SK-MEL-5 (cell line): ENCODE results near the gene PRKCA. TPM values are rescaled to one million over a fixed set of nuclear protein-coding genes. Genes with fewer than 3 reads are reported as not detected.

Source experiments
- DNase-seq: peaks from one replicate; pipeline ENCODE4 v3.0.0-alpha.2; 2016; ENCODE audit warnings: low read depth, low spot score
- in situ Hi-C: cut with HindIII; loops from 2 replicates; pipeline ENCODE4 v1.10.0; 2016; ENCODE audit warnings: low sequenced_read_pairs, high pct_unique_total_duplicates, low pct_unique_long_range_greater_than_20kb
- total RNA-seq: library from RNA; depleted of rRNA; stranded (reverse); fragments of >200 nt; shearing (Covaris generic); gene quantifications from 2 replicates; pipeline ENCODE4 v1.2.3, GENCODE V29; 2014

The PRKCA gene
- total RNA-seq, 1 experiment from 2014 or later = 7.3 TPM

DNA sequence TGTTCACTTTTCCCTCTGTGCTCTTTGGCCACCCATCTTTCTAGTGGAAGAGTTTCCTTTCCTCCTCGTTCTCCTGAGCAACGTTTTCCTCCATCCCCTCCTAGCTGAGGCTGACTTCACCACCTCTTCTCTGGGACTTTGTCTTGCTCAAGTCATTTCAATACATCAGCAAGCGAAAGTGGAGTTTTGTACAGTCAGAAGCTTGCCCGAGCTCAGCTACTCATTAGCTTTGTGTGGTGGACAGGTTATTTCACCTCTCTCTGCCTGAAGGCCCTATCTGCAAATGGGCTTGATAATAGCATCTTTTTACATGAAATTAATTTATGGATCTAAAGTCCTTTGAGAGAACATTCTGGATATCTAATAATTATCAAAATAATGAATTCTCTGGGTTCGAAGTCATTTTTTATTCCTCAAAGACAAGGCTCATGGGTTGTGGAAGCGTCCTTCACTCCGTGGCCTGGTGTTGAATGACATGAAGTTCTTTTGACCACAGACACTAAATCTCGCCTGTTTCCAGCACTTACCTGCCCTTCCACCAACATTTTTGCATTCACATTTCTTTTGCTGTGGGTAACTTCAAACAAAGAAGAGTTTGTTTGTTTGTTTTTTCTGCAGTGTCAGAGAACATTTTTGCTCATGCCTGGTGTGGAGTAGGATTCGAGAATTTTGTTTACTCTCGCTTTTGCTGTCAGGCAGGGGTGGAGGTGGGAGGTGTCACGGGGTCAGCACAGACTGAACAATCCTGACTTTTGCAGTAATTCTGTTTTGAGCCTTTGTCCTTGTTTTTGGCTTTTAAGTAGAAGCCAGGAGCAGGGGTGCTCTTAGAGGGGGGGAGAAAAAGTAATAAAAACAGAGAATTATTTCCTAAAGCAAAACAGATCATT is 377.5 kb downstream of the PRKCA start:
- DNase-seq = no peak
- in situ Hi-C loops = no loop called here

DNA sequence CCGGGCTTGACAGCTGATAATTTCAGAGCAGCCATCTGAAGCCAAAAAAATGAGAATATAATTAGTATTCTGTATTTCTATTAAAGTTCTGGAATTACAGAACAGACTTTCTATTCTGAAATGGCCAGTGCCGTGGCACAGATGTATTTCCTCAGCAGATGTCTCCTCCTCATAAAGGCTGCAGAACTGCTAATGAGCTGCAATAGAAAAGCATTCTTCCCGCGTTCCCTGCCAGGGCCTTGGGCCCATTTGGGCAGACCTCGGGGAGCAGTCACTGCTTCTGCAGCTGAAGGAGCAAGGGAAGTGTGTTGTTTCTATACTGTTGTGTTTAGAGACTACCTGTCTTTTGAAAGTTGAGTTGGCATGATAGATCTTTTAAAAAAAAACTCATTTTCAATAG is 379.9 kb downstream of the PRKCA start:
- in situ Hi-C loops = no loop called here
- no peak for DNase-seq

DNA sequence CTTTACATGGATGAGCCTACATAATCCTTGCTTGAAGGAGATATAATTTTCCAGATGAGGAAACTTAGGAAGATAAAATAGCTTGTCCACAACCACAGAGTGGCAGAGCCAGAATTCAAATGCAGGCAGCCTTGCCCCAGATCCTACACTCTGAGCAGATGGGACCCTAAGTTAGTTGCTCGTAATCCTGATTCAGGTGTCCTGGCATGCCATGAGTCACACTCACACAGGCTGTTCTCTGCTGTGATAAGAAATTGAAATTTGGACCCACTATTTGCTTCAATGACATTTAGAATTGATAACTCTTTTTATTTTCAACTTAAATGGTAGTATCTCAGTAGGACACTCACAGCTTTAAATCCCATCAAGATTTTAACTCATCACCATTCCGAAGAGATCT is 381.8 kb downstream of the PRKCA start:
- in situ Hi-C loops = no loop called here

DNA sequence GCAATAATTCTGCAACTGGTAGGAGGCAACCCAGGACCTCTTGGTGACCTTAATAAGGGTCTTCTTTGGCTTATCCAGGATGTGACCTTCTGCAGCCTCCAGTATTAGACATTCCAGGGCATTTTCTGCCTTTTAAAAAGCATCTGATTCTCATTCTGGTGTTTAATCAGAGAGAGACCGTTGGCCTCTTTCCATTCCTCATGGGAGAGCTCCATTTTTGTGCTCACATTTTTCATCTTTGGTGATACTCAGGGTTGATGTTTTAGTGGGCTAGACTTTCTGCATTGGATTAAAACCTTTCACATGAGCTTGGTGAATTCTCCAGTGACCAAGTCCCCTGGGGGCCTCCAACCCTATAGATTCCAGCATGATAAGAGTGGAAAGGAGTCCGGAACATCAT is 382.3 kb downstream of the PRKCA start:
- DNase-seq = no peak
- in situ Hi-C loops = no loop called here

More for the DNA sequence above, 381.8 kb downstream of the PRKCA start:
- DNase-seq = no peak

DNA sequence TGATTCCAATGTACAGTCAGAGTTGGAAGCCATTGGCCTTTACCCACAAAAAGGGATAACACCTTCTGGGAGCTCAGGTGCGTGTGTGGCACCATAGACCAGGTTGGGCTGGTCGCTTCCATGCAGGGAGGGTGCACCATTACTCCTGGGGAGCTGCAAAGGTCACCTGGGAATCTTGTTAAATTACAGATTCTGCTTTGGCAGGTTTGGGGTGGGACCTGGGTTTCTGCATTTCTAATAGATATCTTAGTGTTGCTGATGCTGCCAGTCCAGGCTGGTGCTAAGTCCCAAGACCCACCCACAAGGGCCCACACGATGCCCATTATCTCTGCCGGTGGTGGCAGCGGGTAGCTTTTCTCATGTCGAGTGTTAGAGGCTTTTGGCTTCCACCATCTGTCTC is 384.2 kb downstream of the PRKCA start:
- DNase-seq = no peak
- in situ Hi-C loops = no loop called here

DNA sequence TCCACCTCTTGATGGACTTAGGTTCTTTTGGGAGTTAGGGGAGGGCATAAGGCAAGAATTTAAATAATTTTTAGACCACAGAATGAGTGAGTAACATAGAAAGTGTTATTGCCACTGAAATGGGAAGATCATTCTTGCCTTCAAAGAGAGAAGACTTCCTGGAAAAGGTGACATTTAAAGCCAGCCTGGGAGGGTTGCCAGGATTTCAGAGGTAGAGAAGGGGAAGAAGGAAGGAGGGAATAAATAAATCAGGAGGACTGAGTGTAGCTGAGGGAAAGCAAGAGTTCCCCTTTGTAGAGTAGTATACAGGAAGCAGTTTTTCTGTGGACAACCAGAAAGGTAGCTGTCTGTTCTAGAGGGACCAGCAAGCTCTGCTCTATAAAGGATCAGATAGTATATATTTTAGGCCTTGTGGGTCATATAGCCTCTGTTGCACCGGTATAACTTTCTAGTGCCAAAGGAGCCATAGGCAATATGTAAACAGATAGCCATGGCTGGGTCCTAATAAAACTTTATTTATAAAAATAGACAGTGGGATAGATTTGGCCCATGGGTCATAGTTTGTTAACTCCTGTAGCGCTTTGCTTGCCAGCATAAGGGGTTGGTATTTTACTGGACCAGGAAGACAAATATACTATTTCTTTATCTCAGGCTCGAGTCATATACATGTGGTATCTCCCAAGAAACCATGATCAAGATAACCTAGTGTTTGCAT is 385.3 kb downstream of the PRKCA start:
- in situ Hi-C loops = no loop called here
- no peak for DNase-seq

DNA sequence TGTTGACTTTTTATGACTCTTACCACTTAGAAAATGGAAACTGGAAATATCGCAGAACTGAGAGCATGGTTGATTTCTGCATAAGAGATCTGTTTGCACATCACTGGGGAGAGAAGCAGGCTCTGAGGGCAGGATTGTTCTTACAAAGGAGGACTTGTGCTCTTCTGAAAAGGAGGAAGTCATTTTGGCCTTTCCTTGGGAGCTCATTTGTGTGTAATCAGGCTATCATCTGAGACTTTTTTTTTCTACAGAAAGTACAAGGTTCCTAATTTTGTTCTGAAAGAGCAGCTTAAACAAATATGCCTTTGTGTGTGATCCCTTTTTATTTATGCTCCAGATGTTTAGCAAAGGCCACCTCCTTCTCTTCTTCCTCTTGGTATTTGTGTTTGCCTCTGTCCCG is 386.8 kb downstream of the PRKCA start:
- in situ Hi-C loops = no loop called here
- DNase-seq = peak; percentile 99

DNA sequence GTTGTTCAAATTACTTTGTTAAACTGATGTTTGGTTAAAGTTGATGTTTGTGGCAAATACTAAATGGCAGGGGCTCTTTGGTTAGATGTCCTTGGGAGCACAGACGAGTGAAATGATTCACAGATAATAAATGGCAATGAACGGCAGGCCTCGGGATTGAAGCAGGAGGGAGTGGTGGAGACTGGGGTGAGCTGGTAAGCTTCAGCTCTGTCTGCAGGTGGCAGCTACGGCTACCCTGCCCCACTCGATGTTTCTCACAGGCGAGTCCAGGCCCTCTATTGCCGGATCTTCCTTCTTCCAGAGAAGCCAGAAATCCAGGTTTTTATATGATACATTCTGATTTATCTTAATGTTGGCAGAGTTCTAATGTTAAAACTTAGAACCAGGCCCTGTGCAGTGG is 387.8 kb downstream of the PRKCA start:
- in situ Hi-C loops = no loop called here

DNA sequence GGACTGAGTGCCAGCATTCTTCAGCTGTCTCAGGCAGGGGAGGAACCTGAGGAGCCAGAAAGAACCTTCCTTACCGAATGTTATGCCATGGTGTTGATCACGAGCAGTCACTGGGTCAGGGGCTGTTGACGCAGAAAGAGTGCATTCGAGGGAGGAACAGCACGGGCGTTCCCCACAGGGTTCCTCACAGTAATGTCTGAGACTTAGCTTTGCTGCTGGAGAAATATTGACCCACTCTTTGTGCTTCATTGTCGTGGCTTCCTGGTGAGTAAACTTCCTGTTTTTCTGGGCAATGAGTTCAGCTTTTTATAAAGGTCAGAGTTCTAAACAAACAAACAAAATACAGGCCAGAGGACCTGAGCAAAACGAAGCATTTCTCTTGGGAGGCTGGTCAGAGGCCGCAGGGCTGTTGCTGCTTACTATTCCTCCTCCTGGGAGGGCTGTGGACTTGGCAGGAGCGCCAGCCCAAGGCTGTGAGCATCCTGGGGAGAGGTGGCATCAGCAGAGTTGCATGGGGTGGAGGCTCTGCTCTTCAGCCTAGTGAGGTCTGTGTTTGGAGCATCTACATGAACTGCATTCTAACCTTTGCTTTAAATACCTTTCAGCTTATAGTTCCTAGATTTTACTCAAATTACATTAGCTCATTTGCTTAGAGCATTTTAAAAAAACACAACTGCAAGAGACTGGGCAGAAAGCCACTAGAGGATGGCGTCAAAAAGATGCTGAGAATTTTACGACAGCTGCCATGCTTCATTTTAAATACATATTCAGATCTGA is 389.4 kb downstream of the PRKCA start:
- in situ Hi-C loops = no loop called here
- peak; percentile 96 for DNase-seq

More for the DNA sequence above, 387.8 kb downstream of the PRKCA start:
- DNase-seq = no peak

DNA sequence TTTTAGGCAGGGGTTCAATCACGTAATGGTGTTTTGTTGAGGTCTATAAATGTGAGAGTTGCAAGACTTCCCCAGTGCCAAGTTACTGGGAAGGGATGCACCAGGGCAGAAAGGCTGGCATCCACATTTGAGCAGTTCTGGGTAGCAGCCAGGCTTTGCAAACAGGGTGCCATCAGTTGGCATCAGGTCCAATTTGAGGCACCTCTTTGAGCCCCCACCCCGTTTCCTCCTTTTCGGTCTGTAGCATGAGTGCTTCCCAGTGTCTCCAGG is 389.9 kb downstream of the PRKCA start:
- DNase-seq = no peak
- in situ Hi-C loops = no loop called here

DNA sequence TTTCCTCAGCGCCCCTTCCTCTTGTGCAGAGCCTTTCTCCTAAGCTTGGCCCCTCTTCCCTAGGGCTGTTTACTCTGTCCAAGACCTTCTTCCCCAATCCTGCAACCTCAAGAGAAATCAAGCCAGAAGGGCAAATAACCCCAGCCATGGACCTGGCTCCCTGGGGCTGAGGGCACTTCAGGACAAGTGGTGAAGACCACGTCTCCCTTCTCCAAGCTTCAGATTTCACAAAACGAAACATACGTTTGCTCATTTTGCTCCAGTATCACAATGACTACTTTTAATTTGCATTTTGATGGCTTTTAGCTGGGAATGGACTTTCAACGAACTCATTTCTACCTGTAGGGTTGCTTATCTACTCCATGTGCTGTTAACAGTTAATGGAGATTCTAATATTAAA is 392.7 kb downstream of the PRKCA start:
- in situ Hi-C loops = no loop called here
- DNase-seq = no peak

DNA sequence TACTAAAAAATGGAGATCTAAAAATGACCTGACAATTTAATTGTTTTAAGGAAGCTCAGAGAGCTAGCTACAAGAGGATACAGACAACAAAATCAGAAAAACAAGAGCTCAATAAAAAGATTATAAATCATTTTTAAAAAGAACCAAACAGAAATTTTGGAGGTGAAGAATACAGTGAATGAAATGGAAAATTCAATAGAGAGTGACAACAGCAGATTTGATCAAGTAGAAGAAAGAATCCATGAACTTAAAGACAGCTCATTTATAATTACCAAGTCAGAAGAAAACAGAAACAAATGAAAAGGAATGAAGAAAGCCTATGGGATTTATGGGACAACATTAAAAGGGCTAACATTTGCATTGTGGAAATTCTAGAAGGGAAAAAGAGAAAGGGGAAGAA is 395.9 kb downstream of the PRKCA start:
- no peak for DNase-seq
- in situ Hi-C loops = no loop called here

DNA sequence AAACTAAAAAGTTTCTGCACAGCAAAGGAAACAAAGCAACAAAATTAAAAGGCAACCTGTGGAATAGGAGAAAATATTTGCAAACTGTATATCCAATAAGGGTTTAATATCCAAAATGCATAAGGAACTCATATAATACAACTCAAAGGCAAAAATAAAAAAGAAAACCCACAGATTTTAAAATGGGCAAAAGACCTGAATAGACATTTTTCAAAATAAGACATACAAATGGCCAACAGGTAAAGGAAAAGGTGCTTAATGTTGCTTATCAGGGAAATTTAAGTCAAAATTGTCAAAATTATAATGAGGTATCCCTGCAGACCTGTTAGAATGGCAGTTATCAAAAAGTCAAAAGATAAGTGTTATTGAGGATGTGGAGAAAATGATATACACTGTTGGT is 399.0 kb downstream of the PRKCA start:
- no peak for DNase-seq
- in situ Hi-C loops = no loop called here

DNA sequence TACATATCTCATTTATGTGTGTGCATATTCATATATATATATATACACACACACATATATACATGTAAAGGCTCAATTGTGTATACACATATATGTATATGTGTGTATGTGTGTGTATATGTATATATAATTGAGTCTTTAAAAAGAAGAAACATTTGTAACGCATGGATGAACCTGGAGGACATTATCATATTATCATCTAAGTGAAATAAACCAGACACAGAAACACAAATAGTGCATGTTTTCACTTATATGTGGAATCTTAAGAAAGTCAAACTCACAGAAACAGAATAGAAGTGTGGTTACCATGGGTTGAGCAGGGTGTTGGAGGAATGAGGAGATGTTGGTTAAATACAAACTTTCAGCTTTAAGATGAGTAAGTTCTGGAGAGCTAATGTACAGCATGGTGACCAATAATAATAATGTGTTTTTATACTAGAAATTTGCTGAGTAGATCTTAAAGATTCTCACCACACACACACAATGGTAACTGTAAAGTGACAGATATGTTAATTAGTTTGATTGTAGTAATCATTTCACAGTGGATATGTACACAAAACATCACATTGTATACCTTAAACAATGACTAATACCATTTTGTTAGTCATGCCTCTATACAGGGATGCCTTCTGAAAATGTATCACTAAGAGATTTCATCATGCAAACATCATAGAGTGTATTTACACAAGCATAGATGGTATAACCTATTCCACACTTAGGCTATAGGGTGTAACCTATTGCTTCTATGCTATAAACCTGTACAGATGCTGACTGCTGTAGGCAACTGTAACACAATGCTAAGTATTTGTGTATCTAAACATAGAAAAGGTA is 399.9 kb downstream of the PRKCA start:
- in situ Hi-C loops = no loop called here
- DNase-seq = no peak

DNA sequence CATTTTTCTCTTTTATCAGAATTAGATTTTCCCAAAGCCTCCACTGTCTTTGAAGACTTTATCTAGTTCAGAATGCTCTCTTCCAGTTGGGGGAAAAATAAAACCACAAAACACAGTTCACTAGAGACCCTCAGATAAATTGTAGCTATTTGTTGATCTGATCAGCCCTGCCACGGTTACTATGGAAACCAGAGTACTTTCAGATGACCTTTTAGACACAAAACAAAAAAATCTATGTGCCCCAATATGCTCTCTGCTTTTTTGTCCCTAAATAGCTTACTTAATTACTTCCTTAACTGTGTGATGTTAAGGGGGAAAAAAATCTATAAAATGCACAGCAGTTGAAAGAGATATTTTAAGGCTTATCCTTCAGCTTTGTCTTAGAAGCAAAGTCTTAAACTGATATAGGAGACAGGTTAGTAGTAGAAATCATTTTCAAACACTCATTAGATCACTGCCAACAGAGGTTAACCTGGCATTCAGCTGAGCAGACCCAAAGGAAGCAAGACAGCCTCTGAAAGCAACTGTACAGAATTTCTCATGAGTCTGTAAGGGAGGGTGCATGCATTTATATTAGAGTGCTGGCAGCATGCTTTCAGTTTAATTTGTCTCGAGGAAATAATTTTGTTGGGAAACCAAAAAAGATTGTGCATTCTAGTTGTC is 402.6 kb downstream of the PRKCA start:
- in situ Hi-C loops = no loop called here
- DNase-seq = no peak

DNA sequence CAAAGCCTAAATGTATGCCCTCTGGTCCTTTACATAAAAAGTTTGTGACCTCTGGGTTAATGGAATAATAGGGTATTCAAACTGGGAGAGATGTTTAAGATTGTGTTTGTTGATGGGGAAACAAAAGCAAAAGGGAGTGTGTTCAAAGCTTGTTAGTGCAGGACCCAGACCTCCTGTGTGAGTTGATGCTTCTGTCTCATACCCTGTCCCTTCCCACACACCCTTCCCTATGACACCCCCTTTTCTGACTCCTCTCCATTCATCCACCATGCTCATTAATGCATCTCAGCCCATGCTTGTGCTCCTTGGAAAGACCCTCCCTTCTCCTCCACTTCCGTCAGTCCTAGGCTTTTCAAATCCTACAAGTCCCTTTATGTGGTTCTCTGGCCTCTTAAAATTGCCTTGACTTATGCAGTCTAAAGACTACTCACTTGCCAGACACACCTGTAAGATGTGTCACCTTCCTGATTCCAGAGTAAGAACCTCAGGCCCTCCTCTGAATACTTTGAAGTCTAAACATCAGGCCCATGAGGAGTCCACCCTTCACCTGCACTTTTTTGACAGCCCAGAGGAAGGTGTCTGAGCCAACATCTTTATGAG is 404.5 kb downstream of the PRKCA start:
- no peak for DNase-seq
- in situ Hi-C loops = no loop called here

DNA sequence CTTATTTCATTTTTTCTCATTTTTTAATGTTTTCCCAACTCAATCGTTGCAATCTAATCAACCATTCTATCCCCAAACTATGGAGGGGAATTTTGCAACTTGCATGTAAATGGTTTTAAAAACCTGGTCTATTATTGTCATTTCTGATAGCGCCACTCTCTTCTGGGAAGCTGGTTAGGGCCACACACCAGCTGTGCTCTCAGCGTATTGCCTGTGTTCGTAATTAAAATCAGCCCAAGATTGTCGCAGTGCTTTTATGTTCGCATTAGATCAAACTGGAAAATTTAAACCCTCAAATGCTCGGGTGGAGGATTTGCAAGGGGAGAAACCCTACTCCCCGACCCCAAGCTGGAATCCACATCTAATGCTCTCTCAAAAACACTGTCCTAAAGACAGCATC is 409.0 kb downstream of the PRKCA start:
- in situ Hi-C loops = no loop called here
- no peak for DNase-seq
